GM12878 (cell line): ENCODE measurements around the gene PCIF1. TPM values are rescaled to one million over a fixed set of nuclear protein-coding genes. Genes with fewer than 3 reads are reported as not detected.

Experiments used
- ATAC-seq: fragments of 200-7000 bp; cut with Tn5 transposase; 3 replicates; pipeline ENCODE4 v1.9.1; 2020; ENCODE audit warnings: mild to moderate bottlenecking, moderate library complexity
- BruUV-seq: library from RNA; stranded (reverse); fragments of 400-500 nt; replicated peaks from 2 replicates; lab custom pipeline; 2021; lab: Mats Ljungman, UMichigan
- CTCF ChIA-PET: fragments of 300-600 bp; sonication (Branson Sonifier 250); formaldehyde crosslinking; extraction: SDS; loops from one replicate; lab custom pipeline; 2021; ENCODE audit warnings: inconsistent platforms; lab: Yijun Ruan, JAX
- POLR2A ChIA-PET: fragments of 350-600 bp; formaldehyde crosslinking; extraction: SDS; loops from one replicate; lab custom pipeline; 2021; ENCODE audit warnings: inconsistent platforms; lab: Charles Lee
- RAD21 ChIA-PET: fragments of 300-600 bp; sonication (Branson Sonifier 250); formaldehyde crosslinking; loops from one replicate; lab custom pipeline; 2023; ENCODE audit warnings: antibody characterized with exemption; ENCODE audit not compliant: unreplicated experiment; lab: Charles Lee
- SMC1A ChIA-PET: fragments of 300-600 bp; sonication (Branson Sonifier 250); formaldehyde crosslinking; loops from one replicate; lab custom pipeline; 2023; ENCODE audit not compliant: unreplicated experiment, uncharacterized antibody; lab: Charles Lee
- DNase-seq: peaks from one replicate; pipeline ENCODE4 v3.0.0-alpha.2; 2011; ENCODE audit warnings: low read depth, low spot score
- FAIRE-seq: peaks from 3 replicates; lab custom pipeline; 2011; peaks lifted over from hg19 to GRCh38; lab: Jason Lieb, UNC
- H2AFZ ChIP-seq: 2 replicates; pipeline ENCODE4 v1.6.0; 2011; ENCODE audit warnings: low read depth, low read length, control low read depth; ENCODE audit not compliant: control insufficient read depth
- H3K27ac ChIP-seq: 2 replicates; pipeline ENCODE4 v1.5.1; 2011; ENCODE audit warnings: control low read depth; ENCODE audit not compliant: control insufficient read depth, insufficient read depth
- H3K27me3 ChIP-seq, 2 experiments: replicated peaks in 1 of 2; 2 replicates each; pipeline versions ENCODE4 v1.6.0 to v1.6.1; 2011; ENCODE audit warnings: low read length in 1 of 2; ENCODE audit not compliant: control insufficient read depth in 2 of 2, insufficient read depth in 2 of 2
- H3K36me3 ChIP-seq, 2 experiments: 2 replicates each; pipeline ENCODE4 v1.5.1; 2011; ENCODE audit warnings: low read length in 1 of 2; ENCODE audit not compliant: control insufficient read depth in 2 of 2, insufficient read depth in 2 of 2
- H3K4me1 ChIP-seq: 2 replicates; pipeline ENCODE4 v1.6.1; 2011; ENCODE audit warnings: mild to moderate bottlenecking, low read length, moderate library complexity, mixed read lengths; ENCODE audit not compliant: control insufficient read depth, insufficient read depth
- H3K4me2 ChIP-seq: 2 replicates; pipeline ENCODE4 v1.6.0; 2011; ENCODE audit warnings: control low read depth; ENCODE audit not compliant: control insufficient read depth, insufficient read depth
- H3K4me3 ChIP-seq: fragments of 200-600 bp; sonication (generic); 2 replicates; pipeline ENCODE4 v1.5.1; 2016
- H3K79me2 ChIP-seq: 2 replicates; pipeline ENCODE4 v1.6.0; 2011; ENCODE audit warnings: low read length; ENCODE audit not compliant: control insufficient read depth, insufficient read depth
- H3K9ac ChIP-seq: 2 replicates; pipeline ENCODE4 v1.8.0; 2011; ENCODE audit warnings: low read length, control low read depth, mixed read lengths; ENCODE audit not compliant: control insufficient read depth, insufficient read depth
- H3K9me3 ChIP-seq: replicated peaks from 3 replicates; pipeline ENCODE4 v1.5.1; 2011; ENCODE audit warnings: mild to moderate bottlenecking, low read length; ENCODE audit not compliant: control insufficient read depth, insufficient read depth
- H4K20me1 ChIP-seq: 2 replicates; pipeline ENCODE4 v1.6.0; 2011; ENCODE audit not compliant: control insufficient read depth, insufficient read depth
- BCL11A ChIP-seq: IDR thresholded peaks from 2 replicates; pipeline ENCODE4 v1.6.1; 2011; ENCODE audit warnings: low read depth, low read length
- ELK1 ChIP-seq: IDR thresholded peaks from 2 replicates; pipeline ENCODE4 v1.6.1; 2012; ENCODE audit warnings: low read depth, low read length, improper control_type of control experiment
- FOXK2 ChIP-seq: fragments of 450-650 bp; IDR thresholded peaks from 2 replicates; pipeline ENCODE4 v1.6.1; 2017; ENCODE audit warnings: mild to moderate bottlenecking, moderate library complexity
- IRF5 ChIP-seq: fragments of 450-650 bp; IDR thresholded peaks from 2 replicates; pipeline ENCODE4 v1.6.1; 2017; ENCODE audit warnings: borderline replicate concordance
- MEF2A ChIP-seq: IDR thresholded peaks from 2 replicates; pipeline ENCODE4 v1.6.1; 2011; ENCODE audit warnings: low read depth, mild to moderate bottlenecking, low read length, moderate library complexity; ENCODE audit not compliant: insufficient read depth
- MTA2 ChIP-seq: fragments of 450-650 bp; IDR thresholded peaks from 2 replicates; pipeline ENCODE4 v1.6.1; 2016; ENCODE audit warnings: low read depth, mild to moderate bottlenecking, moderate library complexity
- MYB ChIP-seq: fragments of 150-350 bp; IDR thresholded peaks from 2 replicates; pipeline ENCODE4 v1.6.1; 2014; ENCODE audit warnings: mild to moderate bottlenecking, low read depth, low read length, borderline replicate concordance
- POLR2A ChIP-seq: IDR thresholded peaks from 2 replicates; pipeline ENCODE4 v1.6.1; 2011; ENCODE audit warnings: low read depth, mild to moderate bottlenecking, low read length
- YBX1 ChIP-seq: fragments of 450-650 bp; IDR thresholded peaks from 2 replicates; pipeline ENCODE4 v1.6.1; 2016; ENCODE audit warnings: antibody characterized with exemption
- ZSCAN29 ChIP-seq: fragments of 450-650 bp; IDR thresholded peaks from 2 replicates; pipeline ENCODE4 v1.6.1; 2017; ENCODE audit warnings: mild to moderate bottlenecking, moderate library complexity
- WGBS: methylation state at CpG from one replicate; pipeline ENCODE4 v1.1.6; 2016; ENCODE audit warnings: low lambda C conversion rate; ENCODE audit not compliant: insufficient replicate concordance, insufficient coverage; ENCODE audit errors: missing lambda C conversion rate; 5-methylcytosine and 5-hydroxymethylcytosine counted together
- in situ Hi-C: fragments of 300-500 bp; cut with MboI; formaldehyde crosslinking; loops from 9 replicates; pipeline ENCODE4 v1.14.3; 2018; ENCODE audit warnings: mixed read lengths
- intact Hi-C: fragments of 100-400 bp; cut with micrococcal nuclease; formaldehyde crosslinking; loops from one replicate; pipeline ENCODE4 v1.14.2; 2022; ENCODE audit not compliant: unreplicated experiment
- polyA plus RNA-seq, 11 experiments: library from polyadenylated mRNA; depleted of rRNA in 4 of 11; unstranded in 6 of 11; stranded (reverse) in 5 of 11; fragments of >200 nt; fragmentation: Nextera tagmentation in 4 of 11; fragmentation: Illumina TruSeq in 1 of 11; extraction: Ambion mirVana in 4 of 11; extraction: Trizol in 1 of 11; gene quantifications; 1 replicate in 1 of 11; 2 replicates in 10 of 11; pipeline versions ENCODE4 v1.2.1 to v1.2.3, GENCODE V29; 2011 to 2016; ENCODE audit warnings: inconsistent platforms in 2 of 11, missing spikeins in 2 of 11, low read depth in 1 of 11
- total RNA-seq, 4 experiments: library from RNA; depleted of rRNA in 3 of 4; stranded (reverse); fragments of >200 nt in 3 of 4; fragmentation: Illumina TruSeq in 1 of 4; extraction: Trizol in 1 of 4; gene quantifications; 2 replicates each; pipeline versions ENCODE4 v1.2.1 to v1.2.3, GENCODE V29; 2013 to 2021
- TF ChIP-seq, protein P1 (sequence below): fragments of 450-650 bp; IDR thresholded peaks from 2 replicates; pipeline ENCODE4 v1.6.1; 2017; ENCODE audit warnings: mild to moderate bottlenecking, moderate library complexity

The PCIF1 gene
- total and polyA plus RNA-seq, 10 of the 15 experiments (the other 5 are each of a cell fraction or from before 2014, with no cell fraction given) = 8.4 to 32.9 (median 17.6) TPM

DNA sequence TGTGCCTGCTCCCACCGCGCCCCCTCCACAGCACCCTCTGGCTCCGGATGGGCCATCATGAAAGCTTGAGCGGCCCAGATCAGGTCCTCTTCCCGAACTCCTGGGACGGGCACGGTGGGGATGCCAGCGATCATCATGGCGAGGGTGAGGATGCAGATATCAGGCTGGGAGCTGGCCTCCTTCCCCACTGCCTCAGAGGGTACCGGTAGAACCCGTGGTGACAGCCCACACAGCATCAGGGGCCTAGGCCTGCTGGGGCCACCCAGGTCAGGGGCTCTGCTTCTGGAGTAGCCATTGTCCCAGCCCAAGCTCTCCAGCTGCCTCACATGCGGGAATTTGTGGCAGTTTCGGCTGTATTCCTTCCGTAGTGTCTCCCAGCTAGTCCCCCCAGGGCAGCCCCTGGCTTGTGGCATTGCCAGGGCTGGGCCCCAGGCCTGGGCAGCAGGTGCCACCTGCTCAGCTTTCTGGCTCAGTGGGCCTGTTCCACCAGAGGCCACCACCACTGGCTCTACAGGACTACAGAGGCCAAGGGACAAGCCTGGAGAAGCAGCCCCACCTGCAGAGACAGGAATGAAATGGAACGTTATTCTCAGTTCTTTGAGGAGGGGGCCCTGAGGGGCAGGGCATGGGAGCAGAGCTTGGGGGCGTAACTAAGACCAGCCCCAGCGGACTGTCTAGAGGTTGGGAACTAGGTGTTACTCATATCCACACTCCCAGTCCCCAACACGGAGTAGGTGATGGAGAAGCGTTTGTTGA, 47.7 kb upstream of the PCIF1 start:
- no peaks in the 10 kb centered on the region for H3K27me3 ChIP-seq
- no peak overlapping the region for H2AFZ ChIP-seq
- peaks cover 20% of the 10 kb centered on the region for H3K4me1 ChIP-seq
- RAD21 ChIA-PET = no interaction called here
- CTCF ChIA-PET = interaction anchor here (1.0 kb wide), 1 partner anchor 83 kb away, joined by 4 read pairs; no protein-coding TSS in a partner anchor
- no peaks in the 10 kb centered on the region for H4K20me1 ChIP-seq
- BruUV-seq = no TSS peak
- ATAC-seq = no peak
- H3K9ac ChIP-seq = no peak overlapping the region
- H3K79me2 ChIP-seq = peaks cover 13% of the 10 kb centered on the region
- peaks cover 5 to 11% of the 10 kb centered on the region in 2 experiments; a peak in 2 of 4 replicates for H3K36me3 ChIP-seq
- H3K27ac ChIP-seq = no peak overlapping the region
- no peak for TF ChIP-seq YBX1
- TF ChIP-seq POLR2A = peak; percentile 46
- H3K4me3 ChIP-seq = no peak overlapping the region
- in situ Hi-C loops = no loop called here
- H3K9me3 ChIP-seq = no peaks in the 10 kb centered on the region
- DNase-seq = no peak
- WGBS = 96% methylated on average over 19 of the region's 19 CpGs
- POLR2A ChIA-PET = interaction anchor here (0.8 kb wide), 1 partner anchor 84 kb away, joined by 3 read pairs; no protein-coding TSS in a partner anchor
- no peak for FAIRE-seq
- no peak overlapping the region for H3K4me2 ChIP-seq
- SMC1A ChIA-PET = no interaction called here
- intact Hi-C loops = no loop called here

- ChIA-PET CTCF (no interaction called here), RAD21 (no interaction called here), SMC1A (no interaction called here), POLR2A (no interaction called here)
- Histone ChIP-seq H3K9me3 (no peaks in the 10 kb centered on the region), H3K27ac (no peak within 1 kb of the TSS), H3K4me3 (no peak within 1 kb of the TSS), H3K9ac (no peak within 1 kb of the TSS), H4K20me1 (no peaks in the 10 kb centered on the region), H3K27me3 (no peaks in the 10 kb centered on the region), H3K4me1 (peaks cover 25% of the 10 kb centered on the region), H3K79me2 (peaks cover 10% of the 10 kb centered on the region), H2AFZ (no peak within 1 kb of the TSS), H3K4me2 (no peak within 1 kb of the TSS), H3K36me3 (peaks cover 5 to 11% of the 10 kb centered on the region in 2 experiments; a peak in 2 of 4 replicates)
- DNase-seq (no peak), ATAC-seq (no peak), FAIRE-seq (no peak)
- intact Hi-C loops (no loop called here), in situ Hi-C loops (no loop called here)
- 94% methylated on average over 8 of the region's 8 CpGs for WGBS
- BruUV-seq = no TSS peak
- TF ChIP-seq MTA2 = no peak
- TF ChIP-seq ZSCAN29 = no peak
- no peak for TF ChIP-seq MYB
- TF ChIP-seq, protein P1, sequence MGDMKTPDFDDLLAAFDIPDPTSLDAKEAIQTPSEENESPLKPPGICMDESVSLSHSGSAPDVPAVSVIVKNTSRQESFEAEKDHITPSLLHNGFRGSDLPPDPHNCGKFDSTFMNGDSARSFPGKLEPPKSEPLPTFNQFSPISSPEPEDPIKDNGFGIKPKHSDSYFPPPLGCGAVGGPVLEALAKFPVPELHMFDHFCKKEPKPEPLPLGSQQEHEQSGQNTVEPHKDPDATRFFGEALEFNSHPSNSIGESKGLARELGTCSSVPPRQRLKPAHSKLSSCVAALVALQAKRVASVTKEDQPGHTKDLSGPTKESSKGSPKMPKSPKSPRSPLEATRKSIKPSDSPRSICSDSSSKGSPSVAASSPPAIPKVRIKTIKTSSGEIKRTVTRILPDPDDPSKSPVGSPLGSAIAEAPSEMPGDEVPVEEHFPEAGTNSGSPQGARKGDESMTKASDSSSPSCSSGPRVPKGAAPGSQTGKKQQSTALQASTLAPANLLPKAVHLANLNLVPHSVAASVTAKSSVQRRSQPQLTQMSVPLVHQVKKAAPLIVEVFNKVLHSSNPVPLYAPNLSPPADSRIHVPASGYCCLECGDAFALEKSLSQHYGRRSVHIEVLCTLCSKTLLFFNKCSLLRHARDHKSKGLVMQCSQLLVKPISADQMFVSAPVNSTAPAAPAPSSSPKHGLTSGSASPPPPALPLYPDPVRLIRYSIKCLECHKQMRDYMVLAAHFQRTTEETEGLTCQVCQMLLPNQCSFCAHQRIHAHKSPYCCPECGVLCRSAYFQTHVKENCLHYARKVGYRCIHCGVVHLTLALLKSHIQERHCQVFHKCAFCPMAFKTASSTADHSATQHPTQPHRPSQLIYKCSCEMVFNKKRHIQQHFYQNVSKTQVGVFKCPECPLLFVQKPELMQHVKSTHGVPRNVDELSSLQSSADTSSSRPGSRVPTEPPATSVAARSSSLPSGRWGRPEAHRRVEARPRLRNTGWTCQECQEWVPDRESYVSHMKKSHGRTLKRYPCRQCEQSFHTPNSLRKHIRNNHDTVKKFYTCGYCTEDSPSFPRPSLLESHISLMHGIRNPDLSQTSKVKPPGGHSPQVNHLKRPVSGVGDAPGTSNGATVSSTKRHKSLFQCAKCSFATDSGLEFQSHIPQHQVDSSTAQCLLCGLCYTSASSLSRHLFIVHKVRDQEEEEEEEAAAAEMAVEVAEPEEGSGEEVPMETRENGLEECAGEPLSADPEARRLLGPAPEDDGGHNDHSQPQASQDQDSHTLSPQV = no peak
- TF ChIP-seq FOXK2 = no peak
- no peak for TF ChIP-seq ELK1
- TF ChIP-seq IRF5 = no peak
- TF ChIP-seq BCL11A = no peak
- no peak for TF ChIP-seq MEF2A
Measured at GRCh38 chr20:45887346-45887715, 47.2 kb upstream of the PCIF1 start, which contains the start of gene SPATA25. TSS of gene SPATA25 (minus strand) at chr20:45887622. CDS start at chr20:45887590, 32 bp downstream.
